DMS79 treated with DMSO at 0.1 percent for 48 hours (cell line): ENCODE measurements around the gene VDR.

Experiments used
- DNase-seq: peaks from one replicate; lab custom pipeline; 2025; lab: John Stamatoyannopoulos, UW

Gene VDR

DNA sequence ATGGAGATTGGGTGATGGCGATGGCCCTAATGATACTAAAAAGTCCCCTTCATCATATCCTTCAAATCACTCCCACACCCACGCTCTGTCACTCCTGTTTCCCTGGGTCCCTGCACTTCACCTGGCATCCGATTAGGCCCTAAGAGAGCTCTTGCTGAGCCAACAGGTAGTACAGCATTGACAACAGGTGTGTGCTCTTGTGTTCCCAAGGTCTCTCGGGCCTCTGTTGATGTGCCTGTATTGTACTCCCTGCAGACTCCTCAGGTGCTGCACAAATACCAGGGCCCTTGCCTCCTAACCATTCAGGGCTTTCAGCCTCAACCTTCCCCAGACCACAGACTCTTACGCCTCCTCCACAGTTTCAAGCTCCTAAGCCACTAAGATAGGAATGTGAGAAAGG lies 25.8 kb upstream of the VDR start:
- no peak for DNase-seq

DNA sequence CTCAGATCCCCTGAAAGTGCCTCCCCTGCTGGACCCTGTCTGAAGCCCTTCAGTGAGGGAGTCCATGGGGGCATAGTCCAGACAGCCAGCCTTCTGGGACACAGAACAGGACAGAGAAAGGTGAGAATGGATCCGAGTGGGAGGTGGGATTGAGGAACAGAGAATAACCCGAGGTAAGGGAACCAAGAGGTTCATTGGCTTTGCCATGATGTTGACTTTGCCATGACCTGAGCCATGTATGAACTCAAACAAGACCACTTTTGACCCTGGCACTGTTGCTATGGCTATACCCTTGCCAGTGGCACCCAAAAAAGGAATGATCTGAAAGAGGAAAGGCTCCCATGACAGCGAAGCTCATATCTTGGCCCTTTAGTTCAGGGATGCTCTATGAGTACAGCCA lies 22.6 kb upstream of the VDR start:
- DNase-seq, result no peak

DNA sequence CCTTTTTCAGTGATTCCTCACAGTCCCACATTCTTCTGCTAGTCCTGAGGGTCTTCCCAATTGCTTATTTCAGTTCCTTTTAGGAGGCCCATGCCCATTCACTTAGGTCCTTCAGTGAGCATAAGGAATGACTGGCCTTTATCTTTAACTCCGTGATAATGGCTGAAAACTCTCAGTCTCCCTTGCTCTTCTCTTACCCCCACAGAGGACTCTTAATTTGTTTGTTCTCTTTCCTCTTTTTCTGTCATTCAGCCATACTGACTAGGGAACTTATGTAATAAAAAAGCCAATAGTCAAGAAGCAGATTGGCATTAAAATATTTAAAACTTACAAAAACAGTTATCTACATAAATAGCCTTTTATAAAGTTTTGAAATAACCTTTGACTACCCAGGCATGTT lies 17.1 kb upstream of the VDR start:
- no peak for DNase-seq

DNA sequence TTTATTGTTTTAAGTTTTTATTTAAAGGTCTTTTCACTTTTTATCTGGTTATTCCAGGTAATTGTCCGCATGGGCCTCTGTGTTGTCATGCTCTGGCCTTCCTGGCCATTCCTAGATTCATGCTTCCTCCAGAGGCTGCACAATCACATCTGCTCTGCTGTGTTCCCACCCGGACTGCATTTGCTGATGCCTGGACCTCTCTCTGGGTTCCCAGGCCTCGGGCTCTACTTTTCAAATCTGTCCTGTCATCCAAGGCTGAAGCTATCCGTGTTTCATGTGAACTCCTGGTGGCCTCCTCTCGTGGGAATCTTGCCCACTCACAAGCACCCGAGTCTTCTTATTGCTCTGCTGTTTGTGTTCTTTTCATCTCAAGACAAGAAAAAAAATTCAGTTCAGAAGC lies 16.1 kb upstream of the VDR start:
- DNase-seq, result no peak

DNA sequence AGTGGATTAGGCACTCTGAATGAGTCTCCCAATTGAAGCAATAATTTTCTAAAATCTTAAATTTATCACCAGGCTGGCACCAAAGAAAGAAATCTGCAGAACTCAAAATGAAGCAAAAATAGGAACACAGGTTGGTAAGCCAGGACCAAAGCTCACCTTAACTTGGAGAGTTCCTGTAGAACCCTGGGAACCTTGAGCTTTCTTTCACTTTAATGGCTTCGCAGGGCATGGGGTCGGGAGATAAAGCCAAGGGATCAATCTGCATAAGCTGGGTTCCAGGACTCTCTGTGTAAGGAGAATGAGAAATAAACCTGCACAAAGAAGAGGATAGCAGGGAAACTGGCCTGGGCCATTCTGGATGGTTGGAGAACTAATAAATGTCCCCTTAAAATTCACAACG lies 8.3 kb upstream of the VDR start:
- no peak for DNase-seq

DNA sequence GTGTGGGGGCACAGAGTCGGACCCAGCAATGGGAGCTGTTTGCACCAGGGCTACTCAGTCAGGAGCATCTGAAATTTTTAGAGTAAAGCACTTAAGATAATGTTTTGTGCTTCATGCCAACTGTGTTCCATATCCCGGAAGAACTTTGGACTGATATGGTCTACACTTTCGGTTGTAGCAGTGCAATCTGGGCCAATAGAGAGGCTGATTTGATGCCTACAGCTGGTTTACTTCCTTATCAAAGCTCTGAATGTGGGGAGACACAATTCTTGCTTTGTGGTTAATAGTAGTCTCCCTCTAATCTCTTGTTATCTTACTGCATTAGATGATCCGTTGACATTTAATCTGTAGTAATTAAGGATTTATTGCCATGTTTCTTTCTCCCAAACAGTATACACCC lies 7.8 kb upstream of the VDR start:
- DNase-seq, result no peak

DNA sequence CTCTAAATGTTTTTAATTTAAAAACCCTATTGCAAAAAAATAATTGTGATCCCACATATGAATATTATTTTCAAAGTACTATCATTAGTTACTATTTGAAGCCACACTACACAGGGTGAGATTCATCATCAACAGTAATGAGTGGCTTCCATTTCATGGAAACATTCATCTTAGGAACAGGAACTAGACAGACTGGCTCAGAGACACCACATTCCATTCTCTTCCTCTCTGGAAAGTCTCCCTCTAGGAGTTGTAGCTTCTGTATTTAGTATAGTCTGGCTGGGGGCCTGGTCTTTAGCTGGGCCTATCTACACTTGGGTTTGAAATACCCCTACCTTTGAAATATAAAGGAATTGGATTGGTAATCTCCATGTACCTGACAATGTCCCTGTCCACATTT lies 6.2 kb upstream of the VDR start:
- no peak for DNase-seq

DNA sequence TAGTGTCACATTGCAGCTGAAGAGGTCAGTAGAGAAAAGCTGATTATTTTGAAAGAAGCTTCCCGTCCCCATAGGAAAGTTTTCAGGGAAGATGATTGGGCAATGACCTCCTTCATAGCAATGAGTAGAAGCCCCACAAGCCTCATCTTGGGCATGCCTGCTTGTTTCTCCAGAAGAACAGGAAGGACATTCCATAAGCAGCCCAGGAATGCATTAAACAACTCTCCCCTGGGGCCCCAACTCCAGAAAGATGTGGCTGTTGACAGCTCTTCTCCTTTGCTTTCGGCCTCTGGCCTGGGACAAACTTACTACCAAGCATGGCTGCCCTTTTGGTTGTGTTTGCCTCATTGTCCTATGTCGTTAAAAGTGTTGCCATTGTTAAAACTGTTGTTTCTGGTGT lies 5.7 kb upstream of the VDR start:
- no peak for DNase-seq

DNA sequence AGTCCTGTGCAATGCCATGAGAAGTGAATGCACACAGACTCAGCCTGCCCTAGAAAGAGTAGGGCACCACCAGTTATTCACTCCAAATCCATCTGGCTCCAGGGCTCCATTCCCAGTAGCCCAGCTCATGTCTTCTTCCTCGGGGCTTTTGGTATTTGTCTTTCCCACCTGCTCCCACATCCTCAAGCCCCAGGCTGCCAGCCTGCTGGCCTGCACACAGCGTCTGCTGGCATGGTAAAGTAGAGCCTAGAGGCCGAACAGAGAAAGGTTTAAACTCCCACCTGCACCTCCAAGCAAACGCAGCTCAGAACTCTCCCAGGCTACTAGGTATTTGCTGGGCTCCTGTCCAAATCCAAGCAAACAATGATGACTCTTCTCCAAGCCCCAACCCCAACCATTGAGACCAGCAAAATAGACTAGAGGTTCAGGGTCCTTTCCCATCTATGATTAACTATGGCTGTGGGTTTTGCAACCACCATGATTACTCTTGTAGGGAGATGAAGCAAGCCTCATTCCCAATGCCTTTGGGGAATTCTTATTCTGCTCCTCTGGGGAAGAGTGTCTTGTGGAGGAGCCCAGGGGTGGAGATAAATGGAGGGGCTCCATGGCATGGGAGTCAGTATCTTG lies 5.2 kb upstream of the VDR start:
- DNase-seq, result no peak

DNA sequence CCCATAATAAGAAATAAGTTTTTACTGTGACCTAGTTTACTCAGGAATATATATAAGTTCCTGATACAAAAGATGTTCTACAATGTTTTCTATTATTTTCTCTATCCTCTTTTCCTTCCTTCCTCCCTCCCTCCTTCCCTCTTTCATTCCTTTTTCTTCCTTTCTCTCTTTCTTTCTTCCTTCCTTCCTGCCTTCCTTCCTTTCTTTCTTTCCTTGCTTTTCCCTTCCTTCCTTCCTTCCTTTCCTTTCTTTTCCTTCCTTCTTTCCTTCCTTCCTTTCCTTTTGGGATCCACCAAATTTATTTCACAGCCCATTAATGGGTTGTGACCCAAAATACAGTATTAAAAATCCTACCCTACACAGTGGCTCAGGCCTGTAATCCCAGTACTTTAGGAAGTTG lies 3.9 kb upstream of the VDR start:
- no peak for DNase-seq

DNA sequence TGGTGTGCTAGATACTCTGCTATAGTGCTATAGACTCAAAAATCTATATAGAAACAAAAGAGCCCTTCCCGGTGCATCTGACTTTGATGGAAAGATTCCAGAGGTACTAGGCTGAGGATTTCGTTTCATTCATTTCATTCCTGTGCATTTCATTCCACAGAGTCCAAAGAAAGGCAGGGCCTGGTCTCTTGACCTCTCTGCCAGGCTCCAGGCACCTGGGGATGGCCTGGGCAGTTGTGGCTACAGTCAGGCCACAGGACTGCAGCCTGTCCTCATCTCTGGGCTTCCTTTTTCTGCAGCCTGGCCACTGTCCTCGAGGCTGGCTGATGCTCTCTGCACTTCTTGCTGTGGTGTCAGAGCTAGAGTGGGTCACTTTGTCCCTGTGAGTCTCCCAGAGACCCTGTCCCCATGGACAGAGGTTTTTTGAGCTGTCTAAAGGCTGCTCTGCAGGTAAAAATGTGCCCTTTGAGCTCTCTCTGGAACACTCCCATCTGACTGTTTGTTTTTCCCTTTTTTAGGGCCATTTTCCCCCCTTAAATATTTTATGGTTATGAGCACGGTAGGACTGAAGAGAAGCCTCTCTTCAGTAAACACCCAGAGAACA lies 3.2 kb upstream of the VDR start:
- DNase-seq, result no peak

DNA sequence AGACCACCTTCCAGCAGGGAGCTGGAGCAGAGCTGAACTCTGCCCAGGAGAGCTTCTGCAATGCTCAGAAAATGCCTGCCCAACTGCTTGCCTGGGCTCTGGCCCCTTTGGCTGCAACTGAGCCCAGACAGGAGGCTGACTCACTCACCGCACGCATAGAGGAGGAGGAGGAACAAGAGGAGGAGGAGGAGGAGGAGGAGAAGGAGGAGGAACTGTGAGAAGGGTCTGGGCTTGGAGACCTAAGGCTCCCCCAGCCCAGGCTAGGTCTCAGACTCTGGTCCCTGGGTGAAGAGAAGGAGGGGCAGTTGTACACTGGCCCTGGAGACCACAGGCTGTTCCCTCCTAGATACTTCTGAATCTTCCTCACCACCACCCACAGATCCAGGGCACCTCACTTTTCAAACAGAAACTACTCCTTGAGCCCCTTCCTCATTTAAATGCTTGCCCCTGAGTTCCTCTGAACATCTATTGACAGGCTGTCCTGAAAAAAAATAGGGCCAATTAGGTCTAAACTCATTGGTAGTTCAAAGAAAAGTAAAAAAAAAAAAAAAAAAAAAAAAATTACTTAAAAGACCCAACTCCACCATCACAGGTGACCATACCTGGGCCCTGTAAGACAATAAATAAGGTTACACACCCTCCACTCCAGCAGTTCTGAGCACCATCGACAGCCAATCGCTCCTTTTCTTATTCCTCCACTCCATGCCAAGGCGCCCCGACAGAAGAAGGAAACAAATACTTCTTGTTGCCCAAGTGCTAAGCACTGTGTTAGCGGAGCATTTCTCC lies 674 bp downstream of the VDR start:
- peak; percentile 74 for DNase-seq

DNA sequence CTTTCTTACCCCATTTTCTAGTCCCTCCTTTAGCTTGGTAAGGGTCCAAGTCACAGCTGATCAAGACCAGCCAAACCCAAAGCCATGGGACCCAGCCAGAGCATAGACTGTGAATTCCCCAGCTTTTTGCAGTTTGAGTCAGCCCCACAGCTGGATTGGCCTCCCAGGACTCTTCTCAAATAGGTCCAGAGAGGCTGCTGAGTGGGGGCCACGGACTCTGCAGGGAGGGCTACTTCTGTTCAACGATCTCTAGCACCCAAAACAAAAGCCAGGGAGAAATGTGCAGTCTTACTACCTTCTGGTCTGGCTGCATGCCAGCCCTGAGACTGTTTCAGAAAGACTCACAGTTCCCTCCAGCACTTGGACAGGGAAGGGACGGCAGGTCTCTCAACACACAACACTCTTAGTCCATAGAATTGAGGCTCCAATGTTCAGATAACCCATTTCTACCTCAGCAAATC lies 1.6 kb downstream of the VDR start:
- DNase-seq, result peak; percentile 24

DNA sequence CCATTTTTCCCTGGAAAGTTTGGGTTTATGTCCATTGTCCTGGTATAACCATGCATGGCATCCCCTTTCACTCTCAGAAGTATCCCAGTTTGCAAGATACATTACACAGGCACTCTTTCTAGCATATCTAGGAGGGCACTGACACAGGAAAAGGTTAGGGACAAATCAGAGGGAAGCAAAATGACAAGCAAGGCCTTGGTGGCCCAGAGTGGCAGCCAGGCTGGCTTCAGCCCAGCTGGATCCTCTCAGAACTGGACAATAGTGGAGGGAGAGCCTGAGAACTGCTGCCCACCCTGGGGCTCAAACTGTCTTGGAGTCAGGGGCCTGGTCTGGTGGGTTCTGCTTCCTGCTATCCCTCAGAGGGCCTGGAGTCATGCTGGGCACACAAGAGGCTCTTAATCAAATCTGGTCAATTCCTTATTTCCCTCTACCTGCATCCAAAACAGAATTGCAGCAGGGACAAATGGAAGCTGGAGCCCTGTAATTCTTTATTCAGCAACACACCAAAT lies 2.6 kb downstream of the VDR start:
- no peak for DNase-seq

DNA sequence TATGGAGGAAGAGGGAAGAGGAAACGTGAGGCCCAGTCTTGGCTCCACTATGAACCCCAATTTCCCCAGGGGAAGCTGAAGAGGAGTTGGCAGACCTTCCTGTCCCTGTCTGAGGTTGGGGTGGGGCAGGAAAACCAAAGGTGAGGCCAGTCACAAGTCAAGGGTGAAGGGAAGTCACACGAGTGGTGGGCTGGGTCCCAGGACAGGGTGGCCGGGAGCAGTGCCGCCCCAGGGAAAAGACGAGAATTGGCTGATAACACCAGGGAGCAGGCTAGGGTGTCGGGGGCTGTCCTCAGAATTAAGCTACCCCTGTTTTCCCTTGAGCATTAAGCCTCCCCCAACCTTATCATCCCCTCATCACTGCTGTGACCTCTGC lies 3.1 kb downstream of the VDR start:
- no peak for DNase-seq

DNA sequence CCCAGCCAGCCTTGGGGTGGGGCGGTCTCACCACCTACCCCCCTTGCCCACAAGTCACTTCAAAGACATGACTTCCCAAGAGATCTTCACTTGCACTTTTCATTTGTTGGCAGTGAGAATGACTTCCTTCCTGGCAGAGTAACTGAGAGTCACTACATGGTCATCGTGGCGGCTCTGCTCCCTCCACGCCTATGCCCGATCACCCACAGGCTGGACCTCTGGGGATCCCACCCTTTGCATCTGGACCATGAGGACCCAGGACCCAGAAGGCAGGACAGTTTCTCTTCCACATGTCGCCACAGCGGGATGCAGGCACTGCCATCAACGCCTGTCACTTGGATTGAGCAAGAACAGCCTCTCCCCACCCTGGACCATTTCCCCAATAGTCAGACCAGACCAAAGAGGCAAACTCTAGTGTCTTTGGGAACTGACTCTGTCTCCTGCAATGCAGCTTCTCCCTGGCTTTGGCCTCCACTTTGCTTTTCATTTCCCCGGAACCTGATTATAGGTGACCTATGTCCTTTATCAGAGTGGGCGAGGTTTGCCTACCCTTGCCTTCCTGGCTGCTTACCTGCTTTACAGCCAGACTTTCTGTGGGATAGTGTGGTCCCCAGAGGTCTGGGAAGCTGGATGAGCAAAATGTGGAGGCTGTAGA lies 3.6 kb downstream of the VDR start:
- no peak for DNase-seq

DNA sequence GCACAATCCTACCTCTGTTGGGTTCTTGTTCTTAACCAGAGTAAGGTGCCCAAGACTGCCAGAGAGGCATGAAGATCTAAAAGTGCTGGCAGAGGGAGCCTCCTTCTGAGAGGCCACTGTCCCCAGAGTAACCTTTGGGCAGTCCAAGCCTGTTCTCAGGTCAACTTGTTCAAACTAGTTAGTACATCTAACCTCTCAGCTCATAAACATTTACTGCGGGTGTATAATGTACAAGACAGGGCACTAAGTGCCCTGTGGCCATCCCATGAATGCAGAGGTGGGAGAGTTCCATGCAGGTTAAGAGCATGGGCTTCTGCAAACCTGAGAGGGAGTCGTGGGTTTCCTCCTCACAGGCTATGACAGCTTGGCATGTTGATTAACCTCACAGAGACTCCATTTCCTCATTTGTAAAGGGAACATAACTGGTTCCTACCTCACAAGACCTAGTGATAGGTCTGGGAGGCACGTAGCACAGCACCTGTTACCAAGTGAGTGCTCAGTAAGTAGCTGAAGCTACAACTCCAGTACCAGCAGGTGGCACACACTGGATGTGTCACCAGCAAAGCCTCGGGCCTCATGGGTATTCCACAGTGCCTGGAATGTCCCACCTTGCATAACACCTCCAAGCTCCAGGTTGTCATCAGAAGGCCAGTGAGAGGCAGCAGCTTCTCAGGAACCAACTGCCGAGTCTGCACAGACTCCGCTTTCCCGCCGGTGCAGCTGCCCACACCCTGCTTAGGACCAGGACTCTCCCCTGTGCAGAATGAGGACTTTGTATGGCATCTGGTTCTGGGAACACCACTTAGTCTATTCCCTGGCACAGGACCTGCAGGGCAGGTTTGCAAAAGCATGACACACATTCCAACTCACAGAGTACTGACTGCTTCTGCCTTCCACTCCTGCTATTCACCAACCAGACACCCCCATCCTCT lies 4.4 kb downstream of the VDR start:
- no peak for DNase-seq

DNA sequence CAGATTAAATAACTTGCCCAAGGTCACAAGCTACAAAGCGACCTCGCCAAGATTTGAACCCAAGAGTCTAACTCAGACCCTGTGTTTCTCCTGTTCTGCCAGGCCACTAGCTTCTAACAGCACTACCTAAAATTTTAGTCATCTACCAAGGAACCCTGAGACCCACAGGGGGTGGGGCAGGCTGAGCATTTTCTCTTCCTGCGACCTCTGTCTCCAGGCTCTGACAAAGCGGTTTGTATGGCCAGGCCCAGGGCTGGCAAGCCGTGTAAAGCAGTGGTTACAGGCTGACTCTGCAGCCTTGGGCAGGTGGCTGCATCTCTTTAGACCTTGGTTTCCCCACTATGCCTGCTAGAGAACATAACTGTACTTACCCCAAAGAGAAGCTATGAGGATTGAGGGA lies 5.3 kb downstream of the VDR start:
- DNase-seq, result no peak

DNA sequence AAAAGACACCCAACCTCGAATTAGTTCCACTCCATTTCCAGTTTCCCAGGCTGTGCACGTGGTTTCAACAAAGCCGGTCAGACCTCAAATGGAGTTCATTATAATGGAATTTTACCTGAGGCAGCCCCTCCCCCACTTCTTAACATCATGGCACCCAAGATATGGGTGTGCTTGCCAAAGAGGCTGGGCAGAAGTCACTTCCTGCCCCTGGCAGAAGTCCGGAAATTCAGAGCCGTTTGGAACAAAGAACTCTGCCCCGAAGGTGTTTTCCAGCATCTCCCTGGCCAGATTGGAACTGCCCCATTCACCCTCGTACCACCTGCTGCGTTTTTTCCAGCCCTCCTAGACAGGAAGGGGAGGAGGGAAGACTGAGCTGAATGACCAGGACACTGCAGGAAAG lies 8.2 kb downstream of the VDR start:
- no peak for DNase-seq

DNA sequence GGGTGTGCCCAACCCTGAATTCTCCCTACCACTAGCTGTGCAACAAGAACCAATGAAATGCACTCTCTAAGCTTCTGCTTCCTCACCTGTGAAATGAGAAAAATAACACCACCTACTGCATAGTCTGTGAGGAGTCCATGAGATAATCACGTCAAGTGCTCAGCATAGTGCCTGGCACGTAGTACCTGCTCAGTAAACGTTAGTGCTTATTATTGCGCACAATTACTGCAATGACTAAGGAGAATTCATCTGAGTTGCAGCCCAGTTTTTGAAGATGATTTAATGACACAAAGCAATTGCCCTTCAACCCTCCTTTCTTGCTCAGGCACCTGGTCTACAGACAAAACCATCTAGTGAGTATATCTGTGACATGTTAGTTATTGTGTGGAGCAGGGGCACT lies 8.8 kb downstream of the VDR start:
- no peak for DNase-seq

DNA sequence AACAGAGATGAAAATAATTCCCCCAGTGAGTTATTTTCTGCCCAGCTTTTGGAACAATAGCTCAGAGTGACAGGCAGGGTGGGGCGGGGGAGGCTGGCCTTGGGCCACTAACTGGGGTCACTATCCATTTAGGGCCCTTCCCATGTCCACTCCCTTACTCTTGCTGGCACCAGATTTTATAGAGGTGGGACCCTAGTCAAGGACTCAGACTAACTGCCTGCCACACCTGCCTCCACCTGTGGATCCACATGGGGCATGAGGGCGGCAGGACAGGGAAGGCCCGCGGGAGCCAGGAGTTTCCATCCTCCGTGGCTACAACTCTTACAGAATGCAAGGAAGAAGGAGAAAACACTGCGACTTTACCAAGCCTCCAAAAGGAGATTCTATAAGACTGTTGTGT lies 10.1 kb downstream of the VDR start:
- no peak for DNase-seq

DNA sequence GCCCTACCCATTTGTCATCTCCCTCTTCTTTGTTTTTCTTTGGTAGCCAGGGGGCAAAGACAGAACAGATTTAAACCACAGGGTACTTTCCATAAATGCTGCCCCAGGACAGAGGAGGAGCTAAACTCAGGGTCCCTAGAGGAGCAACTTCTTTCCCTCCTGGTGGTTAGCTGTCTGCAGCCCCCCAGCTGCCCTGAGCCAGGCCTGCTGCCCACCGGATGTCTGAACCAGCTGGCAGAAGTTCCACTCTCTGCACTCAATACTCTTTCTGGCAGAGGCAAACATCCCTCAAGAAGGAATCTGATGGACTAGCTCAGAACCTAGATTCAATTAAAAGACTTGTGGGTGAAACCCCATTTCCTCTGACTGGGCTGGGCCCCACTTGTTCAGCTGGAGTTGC lies 10.7 kb downstream of the VDR start:
- DNase-seq, result no peak
